ENCODE measurements around the gene TTL. TPM values are rescaled to one million over a fixed set of nuclear protein-coding genes. Genes with fewer than 3 reads are reported as not detected.

Gene TTL
- total RNA-seq, 1 donor from 2014 or later, result 67.9 TPM

GRCh38 chr2:112588611-112589045 is 106.7 kb downstream of the TTL start:
- Mint-ChIP-seq H3K4me1 (ENCODE audit: low read depth) (peaks cover 19% of the 10 kb centered on the region), H3K9me3 (ENCODE audit: low read depth) (no peaks in the 10 kb centered on the region), H3K36me3 (ENCODE audit: low read depth) (peaks cover 8% of the 10 kb centered on the region), H3K27me3 (ENCODE audit: low read depth) (no peaks in the 10 kb centered on the region), H3K27ac (ENCODE audit: unreplicated experiment) (no peak overlapping the region), H3K4me3 (ENCODE audit: unreplicated experiment) (no peak overlapping the region)
- DNase-seq (ENCODE audit: low spot score), result no peak
- TF ChIP-seq CTCF (IDR thresholded peaks at IDR 0.05), result no peak

Other genes starting within 250 kb of the TTL start
- 3.9 to 6.4 TPM (median 5.6 TPM) in 3 replicates for gene ZC3H8, start 227.1 kb upstream of the TTL start, total RNA-seq
- 6.6 to 9.4 TPM (median 8.6 TPM) in 3 replicates for gene ZC3H6, start 206.6 kb upstream of the TTL start, total RNA-seq
- gene RGPD8, start 48.5 kb upstream of the TTL start, total RNA-seq, result 5.0 to 10.2 TPM (median 6.8 TPM) in 3 replicates
- 12.1 to 17.7 TPM (median 15.0 TPM) in 3 replicates for gene POLR1B, start 60.3 kb downstream of the TTL start, total RNA-seq
- gene CHCHD5, start 102.5 kb downstream of the TTL start, total RNA-seq, result 16.9 to 22.7 TPM (median 22.4 TPM) in 3 replicates
- gene SLC20A1, start 163.8 kb downstream of the TTL start, total RNA-seq, result 62.2 to 94.5 TPM (median 63.0 TPM) in 3 replicates
- not detected in 3 replicates for gene NT5DC4, start 238.9 kb downstream of the TTL start, total RNA-seq

All from chondrocyte (in vitro differentiated cells).